ENCODE data around the gene SHCBP1L. TPM values are rescaled to one million over a fixed set of nuclear protein-coding genes. Genes with fewer than 3 reads are reported as not detected.

SHCBP1L gene
- total and polyA plus RNA-seq, 2 donors (not counting 1 experiment from before 2014, with no cell fraction given) = not detected

- H3K4me1 ChIP-seq (ENCODE audit: control insufficient read depth in 2 of 2, insufficient read depth in 2 of 2, low read length in 2 of 2) = no peaks in the 10 kb centered on the region
- H3K79me2 ChIP-seq (ENCODE audit: control insufficient read depth, insufficient read depth, low read length) = no peaks in the 10 kb centered on the region
- H3K36me3 ChIP-seq (replicated peaks in 1 of 2; ENCODE audit: control extremely low read depth in 1 of 2, control insufficient read depth in 1 of 2, extremely low read depth in 1 of 2, insufficient read depth in 2 of 2, low read length in 1 of 2) = peaks cover 23 to 85% of the 10 kb centered on the region in 2 experiments
- H3K4me3 Mint-ChIP-seq = no peak overlapping the region
- H3K9me3 ChIP-seq (ENCODE audit: control extremely low read depth in 1 of 3, control insufficient read depth in 2 of 3, insufficient read depth in 1 of 3, low read length in 2 of 3) = no peaks in the 10 kb centered on the region
- H3K27me3 ChIP-seq (replicated peaks in 1 of 4; ENCODE audit: control extremely low read depth in 1 of 4, control insufficient read depth in 3 of 4, insufficient read depth in 4 of 4, low read length in 3 of 4) = no peaks in the 10 kb centered on the region
- ChIA-PET POLR2A (no interaction called here), CTCF (no interaction called here)
- ATAC-seq (ENCODE audit: low read depth) (no peak), DNase-seq (no peak)
- H3K27me3 Mint-ChIP-seq = no peaks in the 10 kb centered on the region
- H3K27ac Mint-ChIP-seq = no peak overlapping the region
- no peak overlapping the region for H3K9ac ChIP-seq (ENCODE audit: low read length)
- no peak overlapping the region for H3K4me2 ChIP-seq (replicated peaks; ENCODE audit: low read depth, low read length, poor library complexity, severe bottlenecking)
- TF ChIP-seq CTCF (IDR thresholded peaks at IDR 0.05) (no peak), EZH2 (IDR thresholded peaks at IDR 0.05; ENCODE audit: borderline replicate concordance, insufficient read depth, low read depth, low read length, poor library complexity, severe bottlenecking) (no peak)
- no peak overlapping the region for H3K4me3 ChIP-seq (ENCODE audit: control extremely low read depth in 1 of 5, extremely low read depth in 1 of 5, insufficient read depth in 1 of 5, low read depth in 2 of 5, low read length in 4 of 5)
- intact Hi-C loops (cut with micrococcal nuclease) = no loop called here
- H3K27ac ChIP-seq (ENCODE audit: low read length in 2 of 2) = no peak overlapping the region
- peaks cover 13% of the 10 kb centered on the region for H4K20me1 ChIP-seq (ENCODE audit: control insufficient read depth, insufficient read depth, low read length, poor library complexity, severe bottlenecking)
- no peaks in the 10 kb centered on the region for H3K9me3 Mint-ChIP-seq (ENCODE audit: insufficient read depth)
- H2AFZ ChIP-seq (ENCODE audit: insufficient read depth, low read depth, low read length, poor library complexity, severe bottlenecking) = no peak overlapping the region
- H3K4me1 Mint-ChIP-seq = no peaks in the 10 kb centered on the region
These were observed 68.1 kb downstream of the SHCBP1L start for GRCh38 chr1:182884872-182885271.

DNA sequence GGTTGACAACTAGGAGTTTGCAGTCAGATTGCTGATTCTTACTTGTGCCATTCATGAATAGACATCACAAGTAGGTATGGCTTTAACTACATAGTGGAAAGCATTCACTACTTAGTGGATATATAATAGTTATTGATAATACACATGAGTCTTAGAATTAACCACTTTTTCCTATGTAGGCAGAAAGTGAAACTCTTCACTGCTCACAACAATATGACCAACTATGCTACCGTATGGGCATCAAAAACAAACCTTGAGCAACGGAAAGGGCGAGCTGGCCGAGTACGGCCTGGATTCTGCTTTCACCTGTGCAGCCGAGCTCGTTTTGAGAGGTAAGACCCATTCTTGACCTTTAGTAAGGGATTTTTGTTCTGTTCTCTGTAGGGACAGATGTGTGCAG is 75.1 kb downstream of the SHCBP1L start:
- H3K4me1 Mint-ChIP-seq = no peaks in the 10 kb centered on the region
- Histone ChIP-seq H4K20me1 (ENCODE audit: control insufficient read depth, insufficient read depth, low read length, poor library complexity, severe bottlenecking) (no peaks in the 10 kb centered on the region), H3K36me3 (replicated peaks in 1 of 2; ENCODE audit: control extremely low read depth in 1 of 2, control insufficient read depth in 1 of 2, extremely low read depth in 1 of 2, insufficient read depth in 2 of 2, low read length in 1 of 2) (peaks cover 20 to 95% of the 10 kb centered on the region in 2 experiments), H3K9me3 (ENCODE audit: control extremely low read depth in 1 of 3, control insufficient read depth in 2 of 3, insufficient read depth in 1 of 3, low read length in 2 of 3) (no peaks in the 10 kb centered on the region), H2AFZ (ENCODE audit: insufficient read depth, low read depth, low read length, poor library complexity, severe bottlenecking) (no peak overlapping the region), H3K4me2 (replicated peaks; ENCODE audit: low read depth, low read length, poor library complexity, severe bottlenecking) (no peak overlapping the region), H3K4me3 (ENCODE audit: control extremely low read depth in 1 of 5, extremely low read depth in 1 of 5, insufficient read depth in 1 of 5, low read depth in 2 of 5, low read length in 4 of 5) (no peak overlapping the region), H3K9ac (ENCODE audit: low read length) (no peak overlapping the region), H3K4me1 (ENCODE audit: control insufficient read depth in 2 of 2, insufficient read depth in 2 of 2, low read length in 2 of 2) (no peaks in the 10 kb centered on the region), H3K27ac (ENCODE audit: low read length in 2 of 2) (no peak overlapping the region), H3K79me2 (ENCODE audit: control insufficient read depth, insufficient read depth, low read length) (no peaks in the 10 kb centered on the region), H3K27me3 (replicated peaks in 1 of 4; ENCODE audit: control extremely low read depth in 1 of 4, control insufficient read depth in 3 of 4, insufficient read depth in 4 of 4, low read length in 3 of 4) (no peaks in the 10 kb centered on the region)
- ATAC-seq (ENCODE audit: low read depth) (no peak), DNase-seq (no peak)
- WGBS (ENCODE audit: insufficient coverage) = 98% methylated on average over 6 of the region's 7 CpGs
- TF ChIP-seq CTCF (IDR thresholded peaks at IDR 0.05) (no peak), EZH2 (IDR thresholded peaks at IDR 0.05; ENCODE audit: borderline replicate concordance, insufficient read depth, low read depth, low read length, poor library complexity, severe bottlenecking) (no peak)
- intact Hi-C loops (cut with micrococcal nuclease) = loop anchor here (5.0 kb wide), 1 partner anchor 36 kb away; no protein-coding TSS in a partner anchor
- H3K27me3 Mint-ChIP-seq = no peaks in the 10 kb centered on the region
- ChIA-PET POLR2A (no interaction called here), CTCF (no interaction called here)
- no peaks in the 10 kb centered on the region for H3K9me3 Mint-ChIP-seq (ENCODE audit: insufficient read depth)
- H3K4me3 Mint-ChIP-seq = no peak overlapping the region
- no peak overlapping the region for H3K27ac Mint-ChIP-seq

All from B cell (primary cell).